Neural crest cell (in vitro differentiated cells): ENCODE measurements around the gene SLC39A3. TPM values are rescaled to one million over a fixed set of nuclear protein-coding genes. Genes with fewer than 3 reads are reported as not detected.

Experiments
- DNase-seq: peaks from one replicate; pipeline ENCODE4 v3.0.0; 2021; ENCODE audit warnings: low read depth, mixed read lengths, low spot score
- H3K27ac Mint-ChIP-seq: one replicate; pipeline ENCODE4 v1.8.0; 2021; ENCODE audit warnings: mild to moderate bottlenecking, mixed read lengths; ENCODE audit not compliant: unreplicated experiment
- H3K27me3 Mint-ChIP-seq: 2 replicates; pipeline ENCODE4 v1.8.0; 2021; ENCODE audit warnings: low read depth, mild to moderate bottlenecking, mixed read lengths
- H3K36me3 Mint-ChIP-seq: 2 replicates; pipeline ENCODE4 v1.8.0; 2021; ENCODE audit warnings: low read depth, mild to moderate bottlenecking, mixed read lengths
- H3K4me1 Mint-ChIP-seq: 2 replicates; pipeline ENCODE4 v1.8.0; 2021; ENCODE audit warnings: mixed read lengths
- H3K4me3 Mint-ChIP-seq: one replicate; pipeline ENCODE4 v1.8.0; 2021; ENCODE audit warnings: mild to moderate bottlenecking, mixed read lengths
- H3K9me3 Mint-ChIP-seq: 2 replicates; pipeline ENCODE4 v1.8.0; 2021; ENCODE audit warnings: mixed read lengths
- total RNA-seq: library from RNA; stranded (reverse); gene quantifications from 2 replicates; pipeline ENCODE4 v1.2.1, GENCODE V29; 2021
- TF ChIP-seq, protein P1 (sequence below): fragments of 200-600 bp; sonication (generic); conservative IDR thresholded peaks from 2 replicates; pipeline ENCODE4 v1.5.0; 2021; ENCODE audit warnings: antibody characterized with exemption, mild to moderate bottlenecking

Gene SLC39A3
- total RNA-seq, 1 donor from 2014 or later: 43.0 TPM

DNA sequence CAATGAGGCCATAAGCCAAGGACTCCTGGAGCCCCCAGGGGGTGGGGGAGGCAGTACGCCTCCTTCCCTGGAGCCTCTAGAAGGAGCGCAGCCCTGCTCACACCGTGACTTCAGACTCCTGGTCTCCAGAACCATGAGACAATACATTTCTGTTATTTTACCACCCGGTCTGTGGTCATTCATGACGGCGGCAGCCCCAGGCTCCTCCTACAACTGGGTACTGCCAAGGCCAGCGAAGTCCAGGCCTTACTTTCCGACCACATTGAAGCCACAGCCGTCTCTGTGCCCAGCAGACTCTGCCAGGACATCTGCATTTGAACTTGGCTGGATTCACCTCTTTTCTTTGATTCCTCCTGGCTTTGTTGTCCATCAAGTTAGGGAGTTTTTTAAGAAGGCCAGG lies 47.9 kb downstream of the SLC39A3 start:
- Mint-ChIP-seq H3K27ac (no peak overlapping the region), H3K4me3 (no peak overlapping the region), H3K27me3 (no peaks in the 10 kb centered on the region), H3K9me3 (no peaks in the 10 kb centered on the region), H3K4me1 (peaks cover 32% of the 10 kb centered on the region), H3K36me3 (peaks cover 3% of the 10 kb centered on the region)
- TF ChIP-seq, protein P1, sequence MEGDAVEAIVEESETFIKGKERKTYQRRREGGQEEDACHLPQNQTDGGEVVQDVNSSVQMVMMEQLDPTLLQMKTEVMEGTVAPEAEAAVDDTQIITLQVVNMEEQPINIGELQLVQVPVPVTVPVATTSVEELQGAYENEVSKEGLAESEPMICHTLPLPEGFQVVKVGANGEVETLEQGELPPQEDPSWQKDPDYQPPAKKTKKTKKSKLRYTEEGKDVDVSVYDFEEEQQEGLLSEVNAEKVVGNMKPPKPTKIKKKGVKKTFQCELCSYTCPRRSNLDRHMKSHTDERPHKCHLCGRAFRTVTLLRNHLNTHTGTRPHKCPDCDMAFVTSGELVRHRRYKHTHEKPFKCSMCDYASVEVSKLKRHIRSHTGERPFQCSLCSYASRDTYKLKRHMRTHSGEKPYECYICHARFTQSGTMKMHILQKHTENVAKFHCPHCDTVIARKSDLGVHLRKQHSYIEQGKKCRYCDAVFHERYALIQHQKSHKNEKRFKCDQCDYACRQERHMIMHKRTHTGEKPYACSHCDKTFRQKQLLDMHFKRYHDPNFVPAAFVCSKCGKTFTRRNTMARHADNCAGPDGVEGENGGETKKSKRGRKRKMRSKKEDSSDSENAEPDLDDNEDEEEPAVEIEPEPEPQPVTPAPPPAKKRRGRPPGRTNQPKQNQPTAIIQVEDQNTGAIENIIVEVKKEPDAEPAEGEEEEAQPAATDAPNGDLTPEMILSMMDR: no peak
- no peak for DNase-seq

DNA sequence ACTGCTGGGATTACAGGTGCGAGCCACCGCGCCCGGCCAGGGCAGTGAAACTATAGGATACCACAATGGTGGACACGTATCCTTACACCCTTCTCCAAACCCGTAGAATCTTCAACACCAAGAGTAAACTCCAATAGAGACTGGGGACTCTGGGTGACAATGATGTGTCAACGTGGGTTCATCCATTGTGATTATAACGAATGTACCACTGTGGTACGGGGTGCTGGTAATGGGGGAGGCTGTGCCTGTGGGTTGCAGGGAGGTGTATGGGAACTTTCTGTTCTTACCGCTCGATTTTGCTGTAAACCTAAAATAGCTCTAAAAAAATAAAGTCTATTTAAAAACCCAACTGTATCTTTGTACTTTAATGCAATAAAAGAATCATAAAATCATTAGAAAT lies 49.0 kb downstream of the SLC39A3 start:
- H3K27ac Mint-ChIP-seq: no peak overlapping the region
- H3K9me3 Mint-ChIP-seq: no peaks in the 10 kb centered on the region
- DNase-seq: no peak
- peaks cover 3% of the 10 kb centered on the region for H3K36me3 Mint-ChIP-seq
- H3K4me1 Mint-ChIP-seq: peaks cover 30% of the 10 kb centered on the region
- TF ChIP-seq, protein P1: no peak
- H3K4me3 Mint-ChIP-seq: no peak overlapping the region
- H3K27me3 Mint-ChIP-seq: no peaks in the 10 kb centered on the region

DNA sequence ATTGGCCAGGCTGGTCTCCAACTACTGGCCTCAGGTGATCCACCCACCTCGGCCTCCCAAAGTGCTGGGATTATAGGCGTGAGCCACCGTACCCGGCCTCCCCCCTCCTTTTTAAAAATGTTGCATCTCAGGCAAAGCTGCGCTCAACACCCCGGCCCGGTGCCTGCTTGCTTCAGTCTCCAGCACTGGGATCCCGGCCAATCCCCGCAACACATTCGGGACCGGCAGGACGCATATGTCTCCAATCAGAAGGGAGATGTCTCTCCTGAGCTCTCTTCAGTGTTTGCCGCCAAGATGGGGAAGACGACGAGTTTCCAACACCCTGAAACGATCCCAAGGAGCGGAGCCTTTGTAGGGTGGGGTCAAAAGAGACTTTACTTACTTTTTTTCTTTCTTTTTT lies 53.5 kb downstream of the SLC39A3 start:
- peaks cover 16% of the 10 kb centered on the region for H3K4me1 Mint-ChIP-seq
- H3K36me3 Mint-ChIP-seq: peaks cover 7% of the 10 kb centered on the region
- TF ChIP-seq, protein P1: no peak
- no peak for DNase-seq
- H3K9me3 Mint-ChIP-seq: no peaks in the 10 kb centered on the region
- no peak overlapping the region for H3K27ac Mint-ChIP-seq
- H3K27me3 Mint-ChIP-seq: no peaks in the 10 kb centered on the region
- no peak overlapping the region for H3K4me3 Mint-ChIP-seq

DNA sequence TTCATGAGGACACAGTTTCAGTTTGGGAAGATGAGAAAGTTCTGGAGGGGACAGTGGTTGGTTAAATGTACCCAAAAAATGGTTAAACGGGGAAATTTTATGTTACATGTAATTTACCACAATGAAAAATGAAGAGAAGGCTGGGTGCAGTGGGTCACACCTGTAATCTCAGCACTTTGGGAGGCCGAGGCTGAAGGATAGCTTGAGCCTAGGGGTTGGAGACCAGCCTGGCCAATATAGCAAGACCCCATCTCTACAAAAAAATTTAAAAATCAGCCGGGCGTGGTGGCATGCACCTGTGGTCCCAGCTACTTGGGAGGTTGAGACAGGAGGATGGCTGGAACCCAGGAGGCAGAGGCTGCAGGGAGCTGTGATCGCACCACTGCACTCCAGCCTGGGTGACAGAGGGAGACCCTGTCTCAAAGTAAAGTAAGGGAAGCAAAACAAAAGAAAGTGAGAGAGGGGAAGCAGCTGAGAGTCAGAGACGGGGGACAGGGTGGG lies 54.6 kb downstream of the SLC39A3 start:
- H3K4me1 Mint-ChIP-seq: peaks cover 16% of the 10 kb centered on the region
- no peak for DNase-seq
- no peaks in the 10 kb centered on the region for H3K9me3 Mint-ChIP-seq
- no peak overlapping the region for H3K4me3 Mint-ChIP-seq
- no peaks in the 10 kb centered on the region for H3K27me3 Mint-ChIP-seq
- H3K27ac Mint-ChIP-seq: no peak overlapping the region
- TF ChIP-seq, protein P1: no peak
- peaks cover 7% of the 10 kb centered on the region for H3K36me3 Mint-ChIP-seq

GRCh38 chr19:2683430-2684003 lies 56.3 kb downstream of the SLC39A3 start:
- no peak overlapping the region for H3K4me3 Mint-ChIP-seq
- DNase-seq: no peak
- TF ChIP-seq, protein P1: no peak
- H3K27me3 Mint-ChIP-seq: no peaks in the 10 kb centered on the region
- peaks cover 3% of the 10 kb centered on the region for H3K36me3 Mint-ChIP-seq
- no peaks in the 10 kb centered on the region for H3K9me3 Mint-ChIP-seq
- peaks cover 16% of the 10 kb centered on the region for H3K4me1 Mint-ChIP-seq
- no peak overlapping the region for H3K27ac Mint-ChIP-seq

Other genes with a start within 250 kb of the SLC39A3 start
- gene GNG7, start 37.3 kb downstream of the SLC39A3 start, total RNA-seq: 13.9 and 15.1 TPM in 2 replicates
- 19.9 and 24.4 TPM in 2 replicates for gene DIRAS1, start 18.6 kb downstream of the SLC39A3 start, total RNA-seq
- gene SGTA, start 43.3 kb upstream of the SLC39A3 start, total RNA-seq: 89.9 and 95.1 TPM in 2 replicates
- gene THOP1, start 45.5 kb upstream of the SLC39A3 start, total RNA-seq: 171 and 173 TPM in 2 replicates
- 8.6 and 9.0 TPM in 2 replicates for gene ZNF554, start 79.9 kb upstream of the SLC39A3 start, total RNA-seq
- gene ZNF555, start 101.5 kb upstream of the SLC39A3 start, total RNA-seq: 10.5 and 11.4 TPM in 2 replicates
- 0.05 TPM in 2 replicates for gene ZNF556, start 127.3 kb upstream of the SLC39A3 start, total RNA-seq
- 4.2 and 4.7 TPM in 2 replicates for gene ZNF57, start 160.9 kb upstream of the SLC39A3 start, total RNA-seq
- 7.8 and 7.9 TPM in 2 replicates for gene ZNF77, start 205.0 kb upstream of the SLC39A3 start, total RNA-seq
- 0.44 TPM in 1 of 2 replicates, not detected in the other for gene TLE6, start 237.5 kb upstream of the SLC39A3 start, total RNA-seq